ENCODE data around the gene CDCA8.
A peak's percentile ranks its signal among the peaks of the same experiment; 100 is the strongest.
"Not testable (repeated sequence)": the region's sequence is repeated elsewhere in the genome, so short reads cannot be mapped to it uniquely, and the experiment has no call there.

Gene CDCA8

GRCh38 chr1:37673920-37674319, 18.4 kb upstream of the CDCA8 start:
- DNase-seq (ENCODE audit: low read depth) = no peak

GRCh38 chr1:37676281-37677142, 15.8 kb upstream of the CDCA8 start:
- no peak for DNase-seq (ENCODE audit: low read depth)

GRCh38 chr1:37677143-37677439, 15.2 kb upstream of the CDCA8 start:
- DNase-seq (ENCODE audit: low read depth) = no peak

GRCh38 chr1:37677808-37678207, 14.5 kb upstream of the CDCA8 start:
- DNase-seq (ENCODE audit: low read depth) = no peak

DNA sequence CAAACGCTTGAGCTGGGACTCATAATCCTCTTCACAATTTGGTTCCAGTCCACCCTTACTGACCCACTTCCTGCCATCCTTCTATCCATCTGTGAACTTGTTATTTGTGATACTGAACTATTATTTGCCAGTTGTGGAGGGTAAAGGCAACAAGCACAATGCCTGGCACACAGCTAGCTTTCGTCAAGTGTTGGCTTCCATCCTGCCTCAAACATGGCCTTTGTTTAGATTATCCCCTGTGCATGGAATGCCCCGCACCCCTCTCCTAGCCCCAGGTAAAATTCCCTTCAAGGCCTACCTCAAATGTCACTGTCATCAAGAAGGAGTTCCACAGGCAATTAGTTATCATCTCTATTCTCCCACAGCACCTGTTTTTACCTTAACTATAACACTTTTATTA, 11.4 kb upstream of the CDCA8 start:
- no peak for DNase-seq (ENCODE audit: low read depth)

GRCh38 chr1:37682334-37682987, 9.9 kb upstream of the CDCA8 start:
- DNase-seq (ENCODE audit: low read depth) = peak; percentile 55

DNA sequence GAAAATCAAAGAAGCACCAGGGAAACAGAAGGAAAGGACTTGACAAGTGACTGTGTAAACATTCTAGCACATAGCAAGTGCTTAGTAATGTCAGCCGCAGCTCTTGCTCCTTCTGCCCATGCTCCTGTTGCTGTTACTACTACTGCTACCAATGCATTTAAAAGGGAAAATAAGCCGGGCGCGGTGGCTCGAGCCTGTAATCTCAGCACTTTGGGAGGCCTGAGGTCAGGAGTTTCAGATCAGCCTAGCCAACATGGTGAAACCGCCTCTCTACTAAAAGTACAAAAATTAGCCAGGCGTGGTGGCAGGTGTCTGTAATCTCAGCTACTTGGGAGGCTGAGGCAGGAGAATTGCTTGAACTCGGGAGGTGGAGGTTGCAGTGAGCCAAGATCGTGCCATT, 8.1 kb upstream of the CDCA8 start:
- DNase-seq (ENCODE audit: low read depth) = not testable (repeated sequence)

DNA sequence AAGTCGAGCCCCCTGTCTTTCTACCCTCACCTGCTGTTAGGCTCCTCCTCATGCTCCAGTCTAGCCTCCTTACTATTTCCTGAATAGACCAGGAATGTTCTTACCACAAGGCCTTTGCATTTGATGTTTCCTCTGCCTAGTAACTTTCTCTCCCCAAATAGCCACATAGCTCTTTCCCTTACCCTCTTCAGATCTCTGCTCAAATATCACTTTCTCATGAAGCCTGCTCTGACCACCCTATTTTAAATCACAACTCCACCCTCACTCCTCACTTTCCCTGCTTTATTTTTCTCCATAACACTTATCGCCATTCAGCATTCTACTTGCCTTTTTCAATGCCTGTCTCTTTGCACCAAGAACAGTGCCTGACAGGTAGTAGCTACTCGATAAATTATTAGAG, 6.6 kb upstream of the CDCA8 start:
- no peak for DNase-seq (ENCODE audit: low read depth)

GRCh38 chr1:37687764-37688163, 4.6 kb upstream of the CDCA8 start:
- not testable (repeated sequence) for DNase-seq (ENCODE audit: low read depth)

- no peak for DNase-seq (ENCODE audit: low read depth)
These were observed 3.4 kb upstream of the CDCA8 start for GRCh38 chr1:37688926-37689325.

DNA sequence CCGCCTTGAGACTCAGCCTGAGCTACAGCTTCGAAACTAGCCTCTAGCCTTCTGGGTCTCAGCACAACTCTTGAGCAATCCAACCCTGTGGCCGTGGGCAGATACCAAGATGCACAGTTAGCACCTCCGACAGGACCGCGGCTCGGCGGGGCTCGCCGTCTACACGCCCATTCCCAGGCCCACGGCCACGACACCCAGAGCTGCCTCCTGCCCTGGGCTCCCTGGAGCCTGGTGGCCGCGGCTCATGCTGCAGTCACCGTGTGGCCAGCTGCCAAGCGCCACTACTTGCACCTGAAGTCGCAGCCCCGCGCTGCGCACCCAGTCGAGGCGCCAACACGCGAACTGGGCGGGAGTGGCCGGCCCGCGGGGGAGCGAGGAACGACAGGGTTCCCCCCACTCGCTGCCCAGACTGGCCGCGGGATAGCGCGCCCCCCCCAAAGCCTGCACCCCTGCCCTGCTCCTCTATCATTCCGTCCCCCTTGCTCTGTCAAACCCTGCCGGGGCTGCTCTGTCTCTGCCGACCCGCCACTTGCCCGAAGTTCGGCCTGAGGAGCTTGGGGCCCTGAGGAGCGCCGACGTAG, 729 bp upstream of the CDCA8 start:
- DNase-seq (ENCODE audit: low read depth) = no peak

DNA sequence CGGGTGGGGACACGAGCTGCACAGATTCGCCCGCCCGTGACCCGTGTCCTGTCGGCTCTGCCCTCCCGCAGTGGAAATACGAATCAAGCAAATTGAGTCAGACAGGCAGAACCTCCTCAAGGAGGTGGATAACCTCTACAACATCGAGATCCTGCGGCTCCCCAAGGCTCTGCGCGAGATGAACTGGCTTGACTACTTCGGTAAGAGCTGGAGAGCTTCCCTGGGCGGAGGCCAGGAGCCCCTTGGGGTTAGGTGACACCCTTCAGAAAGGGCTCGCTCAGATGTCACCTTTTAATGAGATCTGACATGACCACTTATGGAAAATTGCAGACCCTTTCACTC, 489 bp downstream of the CDCA8 start:
- DNase-seq (ENCODE audit: low read depth) = no peak

GRCh38 chr1:37697090-37697489, 4.8 kb downstream of the CDCA8 start:
- no peak for DNase-seq (ENCODE audit: low read depth)

DNA sequence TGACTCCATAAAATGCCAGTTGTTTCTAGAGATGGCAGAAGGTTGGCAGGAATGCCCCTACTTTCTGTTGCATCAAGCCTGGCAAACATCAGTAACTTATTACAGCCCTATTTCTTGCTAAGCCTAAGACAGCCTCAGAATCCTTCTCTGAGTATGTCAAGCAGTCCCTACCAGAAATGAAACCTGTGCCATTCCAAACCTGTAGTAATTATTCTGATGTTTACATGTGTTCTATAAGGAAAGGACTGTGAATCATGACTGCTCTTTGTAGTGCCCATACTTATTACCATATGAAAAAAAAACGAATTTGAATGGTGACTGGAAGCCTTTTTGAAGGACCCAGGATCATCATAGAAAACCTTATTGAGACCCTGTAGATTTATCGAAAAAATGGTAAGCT, 5.4 kb downstream of the CDCA8 start:
- no peak for DNase-seq (ENCODE audit: low read depth)

- DNase-seq (ENCODE audit: low read depth) = no peak
These were observed 6.8 kb downstream of the CDCA8 start for GRCh38 chr1:37699147-37699546.

DNA sequence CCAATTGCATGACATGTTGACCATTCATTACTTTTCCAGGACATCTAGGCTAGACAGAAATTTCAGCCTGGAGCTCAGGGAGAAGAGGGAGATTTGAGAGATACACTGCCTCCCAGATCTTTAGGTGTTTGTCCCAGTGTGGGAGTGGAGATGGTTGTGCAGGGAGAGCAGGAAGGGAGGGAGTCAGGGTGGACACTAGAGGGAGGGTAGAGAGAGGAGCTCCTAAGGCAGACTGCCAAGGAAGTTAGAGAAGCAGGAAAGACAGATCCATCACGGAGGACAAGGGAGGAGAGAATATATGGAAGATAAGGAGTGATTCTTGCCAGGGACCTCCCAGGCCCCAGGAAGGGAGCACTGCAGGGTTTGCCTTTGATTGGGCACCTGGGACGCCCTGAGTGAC, 8.7 kb downstream of the CDCA8 start:
- no peak for DNase-seq (ENCODE audit: low read depth)

DNA sequence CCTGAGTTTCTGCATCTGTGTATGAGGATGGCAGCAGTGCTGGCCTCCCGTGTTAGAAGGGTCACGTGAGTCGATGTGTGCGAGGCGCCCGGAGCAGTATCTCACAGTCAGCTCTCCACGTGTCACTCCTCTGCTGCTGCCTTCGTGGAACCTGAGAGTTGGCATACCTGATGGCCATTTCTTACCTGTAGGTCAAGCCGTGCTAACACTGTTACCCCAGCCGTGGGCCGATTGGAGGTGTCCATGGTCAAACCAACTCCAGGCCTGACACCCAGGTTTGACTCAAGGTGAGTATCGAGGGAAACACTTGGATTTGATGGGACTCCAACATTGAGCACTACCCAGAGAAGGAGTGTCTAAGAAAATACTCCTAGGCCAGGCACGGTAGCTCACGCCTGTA, 10.7 kb downstream of the CDCA8 start:
- no peak for DNase-seq (ENCODE audit: low read depth)

DNA sequence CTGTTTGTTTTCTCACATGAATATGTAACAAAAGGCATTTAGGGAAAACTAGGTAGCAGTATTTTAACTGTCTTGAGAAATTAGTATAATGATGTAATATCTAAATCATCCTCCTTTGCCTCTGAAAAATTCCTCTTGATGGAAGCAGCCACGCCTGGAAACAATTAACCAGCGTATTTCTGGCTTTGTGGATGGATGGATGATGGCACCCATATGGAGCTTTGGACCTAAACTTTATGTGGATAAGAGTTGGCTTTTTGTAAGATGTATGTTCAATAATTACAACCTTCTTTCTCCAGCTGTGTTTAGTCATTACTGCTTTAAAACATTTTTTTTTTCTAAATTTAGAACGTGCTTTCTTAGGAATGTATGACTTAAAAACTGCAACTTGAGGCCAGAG, 12.7 kb downstream of the CDCA8 start:
- DNase-seq (ENCODE audit: low read depth) = no peak

GRCh38 chr1:37705399-37705798, 13.1 kb downstream of the CDCA8 start:
- no peak for DNase-seq (ENCODE audit: low read depth)

DNA sequence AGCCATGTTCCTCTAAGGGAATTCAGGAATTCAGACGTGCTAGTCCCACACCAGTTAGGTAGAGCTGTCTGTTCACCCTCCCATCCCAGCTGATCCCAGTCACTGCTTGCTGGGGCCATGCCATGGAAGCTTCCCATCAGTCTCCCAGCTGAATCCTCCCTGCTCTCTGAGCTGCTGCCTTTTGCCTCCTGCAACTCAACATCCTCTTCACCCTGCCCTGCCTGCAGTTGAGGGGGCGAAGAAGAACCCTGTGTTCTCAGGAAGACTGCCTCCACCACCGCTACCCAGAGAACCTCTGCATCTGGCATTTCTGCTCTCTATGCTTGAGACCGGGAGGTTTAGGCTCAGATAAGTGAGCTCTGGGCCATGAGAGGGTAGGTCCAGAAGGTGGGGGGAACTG, 16.2 kb downstream of the CDCA8 start:
- no peak for DNase-seq (ENCODE audit: low read depth)

DNA sequence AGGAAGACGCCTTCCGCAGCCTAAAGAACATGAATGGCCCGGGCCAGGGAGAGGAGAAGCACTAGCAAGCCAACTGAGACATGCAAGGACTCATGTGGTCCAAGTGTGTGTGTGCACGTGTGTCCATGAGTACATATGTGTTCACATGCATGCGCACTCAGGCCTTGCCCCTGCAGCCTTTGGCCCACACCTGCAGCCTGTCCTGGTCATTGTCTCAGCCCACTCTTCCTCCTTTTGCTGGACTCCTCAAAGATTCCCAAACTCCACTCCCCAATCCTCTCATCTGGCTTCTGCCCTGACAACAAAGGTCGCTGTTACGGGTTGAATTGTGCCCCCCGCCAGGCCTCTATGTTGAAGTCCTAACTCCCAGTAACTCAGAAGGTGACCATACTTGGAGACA, 21.9 kb downstream of the CDCA8 start:
- no peak for DNase-seq (ENCODE audit: low read depth)

DNA sequence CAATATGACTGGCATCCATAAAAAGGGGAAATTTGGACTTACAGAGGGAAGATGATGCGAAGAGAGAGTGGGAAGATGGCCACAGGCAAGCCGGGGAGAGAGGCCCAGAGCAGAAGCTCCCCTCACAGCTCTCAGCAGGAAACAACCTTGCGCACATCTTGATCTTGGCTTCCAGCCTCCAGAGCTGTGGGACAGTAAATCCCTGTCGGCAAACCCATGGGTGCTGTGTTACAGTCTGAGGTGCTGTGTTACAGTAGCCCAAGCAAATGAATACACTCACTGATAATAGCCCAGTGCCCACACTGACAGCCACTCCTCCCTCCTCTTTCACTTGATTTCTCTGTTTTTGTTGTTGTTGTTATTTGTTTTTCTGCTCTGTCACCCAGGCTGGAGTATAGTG, 22.4 kb downstream of the CDCA8 start:
- DNase-seq (ENCODE audit: low read depth) = no peak

GRCh38 chr1:37716321-37716720, 24.0 kb downstream of the CDCA8 start:
- DNase-seq (ENCODE audit: low read depth) = no peak

DNA sequence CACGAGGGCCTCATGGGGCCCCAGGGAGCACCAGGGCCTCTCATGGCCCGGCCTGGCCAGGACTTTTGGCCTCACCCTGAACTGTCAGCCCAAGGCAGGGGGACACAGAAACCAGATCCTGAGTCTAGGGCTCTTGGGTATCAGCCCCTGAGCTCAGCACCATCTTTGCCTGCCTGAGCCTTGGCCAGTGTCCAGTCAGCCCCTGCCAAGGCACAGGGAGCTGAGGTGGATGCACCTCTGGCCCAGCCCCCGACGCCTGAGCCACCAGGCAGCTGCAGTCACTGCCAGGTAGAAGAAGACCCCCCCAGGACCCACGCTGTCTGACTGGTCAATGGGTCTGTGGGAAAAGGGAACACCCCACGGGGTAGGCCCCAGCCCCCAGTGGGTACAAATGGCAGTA, 25.3 kb downstream of the CDCA8 start:
- DNase-seq (ENCODE audit: low read depth) = no peak
